Glutamatergic neuron (in vitro differentiated cells): ENCODE measurements around the gene CNTNAP2. TPM values are rescaled to one million over a fixed set of nuclear protein-coding genes. Genes with fewer than 3 reads are reported as not detected.

ENCODE experiments used
- DNase-seq: peaks from one replicate; pipeline ENCODE4 v3.0.0; 2022
- H3K27ac Mint-ChIP-seq: one replicate; pipeline ENCODE4 v1.8.0; 2020; ENCODE audit warnings: mild to moderate bottlenecking, mixed read lengths, inconsistent platforms; ENCODE audit not compliant: unreplicated experiment
- H3K27me3 Mint-ChIP-seq: one replicate; pipeline ENCODE4 v1.8.0; 2020; ENCODE audit warnings: mild to moderate bottlenecking, moderate library complexity, mixed read lengths, inconsistent platforms; ENCODE audit not compliant: unreplicated experiment
- H3K36me3 Mint-ChIP-seq: one replicate; pipeline ENCODE4 v1.8.0; 2020; ENCODE audit warnings: mild to moderate bottlenecking, mixed read lengths, inconsistent platforms; ENCODE audit not compliant: unreplicated experiment
- H3K4me1 Mint-ChIP-seq: one replicate; pipeline ENCODE4 v1.8.0; 2020; ENCODE audit warnings: mild to moderate bottlenecking, low read depth, mixed read lengths, inconsistent platforms; ENCODE audit not compliant: unreplicated experiment
- H3K4me3 Mint-ChIP-seq: one replicate; pipeline ENCODE4 v1.8.0; 2020; ENCODE audit warnings: mild to moderate bottlenecking, mixed read lengths, inconsistent platforms; ENCODE audit not compliant: unreplicated experiment
- H3K9me3 Mint-ChIP-seq: one replicate; pipeline ENCODE4 v1.8.0; 2020; ENCODE audit warnings: mild to moderate bottlenecking, moderate library complexity, mixed read lengths, inconsistent platforms; ENCODE audit not compliant: unreplicated experiment
- total RNA-seq: library from RNA; stranded (reverse); fragmentation: NEBNext Ultra II Directional; extraction: Animal tissue kit (Norgen Biotek cat#: 25700); gene quantifications from one replicate; pipeline ENCODE4 v1.2.1, GENCODE V29; 2021; ENCODE audit not compliant: unreplicated experiment
- TF ChIP-seq, protein P1 (sequence below): fragments of 200-600 bp; sonication (generic); IDR thresholded peaks from one replicate; pipeline ENCODE4 v1.5.0; 2021; ENCODE audit not compliant: partially characterized antibody, unreplicated experiment

Gene CNTNAP2
- total RNA-seq, 1 donor from 2014 or later: 25.8 TPM

GRCh38 chr7:147519062-147519461 lies 1402.5 kb downstream of the CNTNAP2 start:
- Mint-ChIP-seq H3K9me3 (no peaks in the 10 kb centered on the region), H3K4me1 (peaks cover 6% of the 10 kb centered on the region), H3K27me3 (no peaks in the 10 kb centered on the region), H3K36me3 (no peaks in the 10 kb centered on the region), H3K4me3 (no peak overlapping the region), H3K27ac (no peak overlapping the region)
- DNase-seq: no peak
- TF ChIP-seq, protein P1, sequence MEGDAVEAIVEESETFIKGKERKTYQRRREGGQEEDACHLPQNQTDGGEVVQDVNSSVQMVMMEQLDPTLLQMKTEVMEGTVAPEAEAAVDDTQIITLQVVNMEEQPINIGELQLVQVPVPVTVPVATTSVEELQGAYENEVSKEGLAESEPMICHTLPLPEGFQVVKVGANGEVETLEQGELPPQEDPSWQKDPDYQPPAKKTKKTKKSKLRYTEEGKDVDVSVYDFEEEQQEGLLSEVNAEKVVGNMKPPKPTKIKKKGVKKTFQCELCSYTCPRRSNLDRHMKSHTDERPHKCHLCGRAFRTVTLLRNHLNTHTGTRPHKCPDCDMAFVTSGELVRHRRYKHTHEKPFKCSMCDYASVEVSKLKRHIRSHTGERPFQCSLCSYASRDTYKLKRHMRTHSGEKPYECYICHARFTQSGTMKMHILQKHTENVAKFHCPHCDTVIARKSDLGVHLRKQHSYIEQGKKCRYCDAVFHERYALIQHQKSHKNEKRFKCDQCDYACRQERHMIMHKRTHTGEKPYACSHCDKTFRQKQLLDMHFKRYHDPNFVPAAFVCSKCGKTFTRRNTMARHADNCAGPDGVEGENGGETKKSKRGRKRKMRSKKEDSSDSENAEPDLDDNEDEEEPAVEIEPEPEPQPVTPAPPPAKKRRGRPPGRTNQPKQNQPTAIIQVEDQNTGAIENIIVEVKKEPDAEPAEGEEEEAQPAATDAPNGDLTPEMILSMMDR: no peak

GRCh38 chr7:147523056-147523455 lies 1406.5 kb downstream of the CNTNAP2 start:
- Mint-ChIP-seq H3K27me3 (no peaks in the 10 kb centered on the region), H3K27ac (peak overlapping the region; percentile 10), H3K4me1 (peaks cover 6% of the 10 kb centered on the region), H3K4me3 (no peak overlapping the region), H3K9me3 (no peaks in the 10 kb centered on the region), H3K36me3 (no peaks in the 10 kb centered on the region)
- DNase-seq: no peak
- TF ChIP-seq, protein P1: no peak

DNA sequence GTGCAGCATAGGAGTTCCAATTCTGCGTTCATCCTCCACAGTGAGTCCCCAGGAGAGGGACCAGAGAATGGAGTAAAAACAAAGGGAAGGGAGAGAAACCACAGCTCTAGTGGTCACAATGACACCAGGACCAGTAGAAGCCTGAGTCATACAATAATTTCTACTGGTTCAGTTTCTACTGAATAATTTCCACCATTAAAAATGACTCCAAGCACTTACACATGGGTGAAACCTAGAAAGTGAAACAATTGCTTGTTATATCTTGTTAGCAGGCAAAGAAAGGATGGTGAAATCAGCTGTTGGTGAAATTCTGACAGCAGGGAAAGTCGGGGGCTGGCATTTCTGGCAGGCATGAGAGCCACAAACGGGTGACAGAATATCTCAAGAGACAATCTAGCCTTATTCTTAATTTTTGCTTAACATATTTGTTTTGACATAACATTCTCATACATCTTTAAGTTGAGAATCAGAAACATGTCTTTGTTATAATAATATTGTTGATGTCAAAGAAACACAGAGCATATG lies 1408.2 kb downstream of the CNTNAP2 start:
- no peak overlapping the region for H3K27ac Mint-ChIP-seq
- no peaks in the 10 kb centered on the region for H3K27me3 Mint-ChIP-seq
- no peaks in the 10 kb centered on the region for H3K9me3 Mint-ChIP-seq
- DNase-seq: no peak
- H3K4me3 Mint-ChIP-seq: no peak overlapping the region
- H3K36me3 Mint-ChIP-seq: no peaks in the 10 kb centered on the region
- TF ChIP-seq, protein P1: no peak
- H3K4me1 Mint-ChIP-seq: peaks cover 6% of the 10 kb centered on the region

DNA sequence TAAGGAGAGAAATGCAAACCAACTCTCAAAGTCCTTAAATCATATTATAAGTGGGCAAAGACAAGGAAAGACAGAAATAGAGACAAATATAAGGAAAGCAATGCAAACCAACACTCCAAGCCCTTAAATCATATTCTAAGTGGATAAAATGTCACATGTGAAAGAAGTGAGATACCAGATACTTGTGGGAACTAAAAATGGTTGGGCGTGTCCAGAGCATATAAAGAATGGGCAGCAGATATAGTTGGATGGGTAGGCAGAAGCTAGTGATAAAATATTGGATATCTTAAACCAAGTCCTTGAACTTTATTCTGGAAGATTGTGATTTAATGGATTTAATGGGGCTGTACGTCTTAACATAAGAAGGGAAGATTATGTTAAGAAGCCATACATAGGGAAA lies 1408.7 kb downstream of the CNTNAP2 start:
- Mint-ChIP-seq H3K4me3 (no peak overlapping the region), H3K4me1 (peaks cover 6% of the 10 kb centered on the region), H3K27me3 (no peaks in the 10 kb centered on the region), H3K36me3 (no peaks in the 10 kb centered on the region), H3K9me3 (no peaks in the 10 kb centered on the region), H3K27ac (no peak overlapping the region)
- TF ChIP-seq, protein P1: no peak
- DNase-seq: no peak

DNA sequence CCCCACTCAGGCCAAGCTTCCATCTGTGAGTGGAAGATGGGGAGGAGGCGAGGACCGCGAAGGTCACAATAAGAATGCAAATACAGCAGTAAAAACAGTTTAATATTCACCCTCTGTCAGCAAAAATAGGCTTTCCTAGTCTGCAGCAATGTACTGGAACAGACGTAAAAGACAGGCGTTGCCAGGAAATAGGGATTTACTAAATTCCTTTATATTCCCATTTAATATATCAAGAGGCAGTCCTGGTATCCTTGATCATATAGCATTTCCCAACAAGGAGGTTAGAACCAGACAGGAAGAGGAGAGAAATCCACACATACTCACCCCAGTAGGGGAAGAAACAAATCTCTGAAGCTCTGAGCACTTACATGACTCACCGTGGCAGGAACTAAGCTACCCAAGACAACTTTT lies 1419.1 kb downstream of the CNTNAP2 start:
- Mint-ChIP-seq H3K27ac (no peak overlapping the region), H3K4me3 (no peak overlapping the region), H3K4me1 (no peaks in the 10 kb centered on the region), H3K36me3 (no peaks in the 10 kb centered on the region), H3K9me3 (no peaks in the 10 kb centered on the region), H3K27me3 (no peaks in the 10 kb centered on the region)
- TF ChIP-seq, protein P1: no peak
- DNase-seq: no peak
